IMR-90 (cell line): ENCODE measurements around the gene UBL3. TPM values are rescaled to one million over a fixed set of nuclear protein-coding genes. Genes with fewer than 3 reads are reported as not detected.

Source experiments
- ATAC-seq: fragments of 200-7000 bp; cut with Tn5 transposase; 2 replicates; pipeline ENCODE4 v1.9.1; 2020; ENCODE audit warnings: low read depth, mild to moderate bottlenecking, moderate library complexity
- BruUV-seq: library from RNA; stranded (reverse); fragments of 400-500 nt; replicated peaks from 2 replicates; lab custom pipeline; 2021; lab: Mats Ljungman, UMichigan
- CTCF ChIA-PET: fragments of 300-600 bp; formaldehyde crosslinking; extraction: SDS; loops from one replicate; lab custom pipeline; 2021; ENCODE audit warnings: antibody characterized with exemption; lab: Yijun Ruan, JAX
- POLR2A ChIA-PET: fragments of 300-600 bp; sonication (Branson Sonifier 250); formaldehyde crosslinking; loops from one replicate; lab custom pipeline; 2022; ENCODE audit warnings: antibody characterized with exemption; ENCODE audit not compliant: unreplicated experiment; lab: Charles Lee
- DNase-seq: peaks from one replicate; pipeline ENCODE4 v3.0.0; 2013
- H2AFZ ChIP-seq: replicated peaks from 2 replicates; pipeline ENCODE3; 2013; ENCODE audit warnings: low read length, mild to moderate bottlenecking; ENCODE audit not compliant: poor library complexity
- H2AK5ac ChIP-seq: 2 replicates; pipeline ENCODE4 v1.6.1; 2013; ENCODE audit warnings: low read depth, low read length, inconsistent platforms
- H2AK9ac ChIP-seq: replicated peaks from 2 replicates; pipeline ENCODE3; 2013; ENCODE audit warnings: mild to moderate bottlenecking, low read depth, low read length, moderate library complexity; ENCODE audit not compliant: poor library complexity
- H2BK120ac ChIP-seq: 2 replicates; pipeline ENCODE4 v1.6.1; 2013; ENCODE audit warnings: low read depth, low read length, inconsistent platforms
- H2BK15ac ChIP-seq: 3 replicates; pipeline ENCODE4 v1.6.1; 2013; ENCODE audit warnings: low read depth, low read length, inconsistent platforms
- H2BK20ac ChIP-seq: 2 replicates; pipeline ENCODE4 v1.6.1; 2013; ENCODE audit warnings: low read depth, mild to moderate bottlenecking, inconsistent platforms, low read length, moderate library complexity
- H2BK5ac ChIP-seq: 2 replicates; pipeline ENCODE4 v1.6.1; 2013; ENCODE audit warnings: mild to moderate bottlenecking, low read depth, low read length, inconsistent platforms; ENCODE audit not compliant: poor library complexity, severe bottlenecking
- H3K14ac ChIP-seq: replicated peaks from 2 replicates; pipeline ENCODE4 v1.6.1; 2013; ENCODE audit warnings: low read depth, low read length, inconsistent platforms
- H3K18ac ChIP-seq: 2 replicates; pipeline ENCODE4 v1.6.1; 2013; ENCODE audit warnings: low read depth, low read length, control low read depth
- H3K23ac ChIP-seq: 2 replicates; pipeline ENCODE4 v1.6.1; 2013; ENCODE audit warnings: low read depth, low read length, inconsistent platforms
- H3K27ac ChIP-seq: 2 replicates; pipeline ENCODE4 v1.5.1; 2013; ENCODE audit warnings: mild to moderate bottlenecking, control low read depth, low read length; ENCODE audit not compliant: insufficient read depth
- H3K27me3 ChIP-seq: 2 replicates; pipeline ENCODE4 v1.6.1; 2013; ENCODE audit warnings: low read length; ENCODE audit not compliant: control insufficient read depth, insufficient read depth
- H3K36me3 ChIP-seq: 2 replicates; pipeline ENCODE4 v1.6.1; 2013; ENCODE audit warnings: low read length, mixed read lengths; ENCODE audit not compliant: control insufficient read depth, insufficient read depth
- H3K4ac ChIP-seq: 2 replicates; pipeline ENCODE4 v1.6.1; 2013; ENCODE audit warnings: low read depth, low read length, inconsistent platforms
- H3K4me1 ChIP-seq: 2 replicates; pipeline ENCODE4 v1.6.1; 2013; ENCODE audit warnings: low read length, mixed read lengths; ENCODE audit not compliant: control insufficient read depth, insufficient read depth
- H3K4me2 ChIP-seq: 2 replicates; pipeline ENCODE4 v1.6.1; 2013; ENCODE audit warnings: low read depth, mild to moderate bottlenecking, control low read depth, low read length, moderate library complexity
- H3K4me3 ChIP-seq: 2 replicates; pipeline ENCODE4 v1.5.1; 2013; ENCODE audit warnings: low read depth, mild to moderate bottlenecking, control low read depth, low read length, moderate library complexity; ENCODE audit not compliant: insufficient read depth
- H3K56ac ChIP-seq: 2 replicates; pipeline ENCODE4 v1.6.1; 2013; ENCODE audit warnings: low read length, inconsistent platforms; ENCODE audit not compliant: insufficient read depth; ENCODE audit errors: extremely low read depth
- H3K79me1 ChIP-seq, 2 experiments: 2 replicates each; pipeline ENCODE4 v1.6.1; 2013; ENCODE audit warnings: low read length in 2 of 2, inconsistent platforms in 1 of 2, low read depth in 1 of 2
- H3K9ac ChIP-seq: 2 replicates; pipeline ENCODE4 v1.6.1; 2013; ENCODE audit warnings: low read depth, low read length, control low read depth
- H3K9me1 ChIP-seq: 2 replicates; pipeline ENCODE4 v1.6.1; 2013; ENCODE audit warnings: low read length, inconsistent platforms; ENCODE audit not compliant: insufficient read depth
- H3K9me3 ChIP-seq: 2 replicates; pipeline ENCODE4 v1.6.1; 2013; ENCODE audit warnings: low read length; ENCODE audit not compliant: control insufficient read depth, insufficient read depth
- H4K20me1 ChIP-seq: 2 replicates; pipeline ENCODE4 v1.6.1; 2013; ENCODE audit warnings: low read length, inconsistent platforms; ENCODE audit not compliant: insufficient read depth
- H4K5ac ChIP-seq: 2 replicates; pipeline ENCODE4 v1.6.1; 2013; ENCODE audit warnings: mild to moderate bottlenecking, low read depth, low read length, control low read depth
- H4K8ac ChIP-seq, 2 experiments: 2 replicates each; pipeline ENCODE4 v1.6.1; 2013; ENCODE audit warnings: low read depth in 2 of 2, low read length in 2 of 2, control low read depth in 1 of 2, inconsistent platforms in 1 of 2
- H4K91ac ChIP-seq: 2 replicates; pipeline ENCODE4 v1.6.1; 2013; ENCODE audit warnings: low read depth, low read length, inconsistent platforms; ENCODE audit not compliant: insufficient read depth
- BHLHE40 ChIP-seq: fragments of 150-350 bp; IDR thresholded peaks from 2 replicates; pipeline ENCODE4 v1.6.1; 2016; ENCODE audit warnings: mild to moderate bottlenecking, low read depth, low read length
- CHD1 ChIP-seq: IDR thresholded peaks from 2 replicates; pipeline ENCODE4 v1.6.1; 2012; ENCODE audit warnings: low read depth, low read length, improper control_type of control experiment
- FOS ChIP-seq: fragments of 150-350 bp; IDR thresholded peaks from 2 replicates; pipeline ENCODE4 v1.6.1; 2016; ENCODE audit warnings: low read depth, low read length
- MAFK ChIP-seq: IDR thresholded peaks from 2 replicates; pipeline ENCODE4 v1.6.1; 2012; ENCODE audit warnings: low read depth, low read length, improper control_type of control experiment
- MXI1 ChIP-seq: IDR thresholded peaks from 2 replicates; pipeline ENCODE4 v1.6.1; 2012; ENCODE audit warnings: low read depth, mild to moderate bottlenecking, low read length, moderate library complexity, borderline replicate concordance
- RAD21 ChIP-seq: IDR thresholded peaks from 2 replicates; pipeline ENCODE4 v1.6.1; 2012; ENCODE audit warnings: low read length, improper control_type of control experiment
- RFX5 ChIP-seq: IDR thresholded peaks from 2 replicates; pipeline ENCODE4 v1.8.0; 2012; ENCODE audit warnings: low read depth, mild to moderate bottlenecking, low read length, moderate library complexity
- WGBS, 2 experiments: methylation state at CpG; one replicate each; pipeline versions ENCODE4 v1.1.5 to v1.1.7; 2013; ENCODE audit warnings: missing lambda C conversion rate in 2 of 2; ENCODE audit not compliant: insufficient read length in 1 of 2; ENCODE audit errors: extremely low coverage in 2 of 2; 5-methylcytosine and 5-hydroxymethylcytosine counted together
- dilution Hi-C: fragments of 300-500 bp; cut with HindIII; formaldehyde crosslinking; loops from one replicate; pipeline ENCODE4 v1.14.3; 2018; ENCODE audit warnings: low sequenced_read_pairs; ENCODE audit not compliant: unreplicated experiment
- in situ Hi-C: fragments of 300-500 bp; cut with MboI; formaldehyde crosslinking; loops from 3 replicates; pipeline ENCODE4 v1.14.3; 2019; ENCODE audit warnings: low sequenced_read_pairs, inconsistent platforms, mixed read lengths
- intact Hi-C: fragments of 100-400 bp; cut with micrococcal nuclease; formaldehyde crosslinking; loops from 2 replicates; pipeline ENCODE4 v1.10.0; 2022
- polyA plus RNA-seq, 3 experiments: library from polyadenylated mRNA; depleted of rRNA; stranded (reverse); fragments of >200 nt; gene quantifications; 2 replicates each; pipeline ENCODE4 v1.2.3, GENCODE V29; 2012; ENCODE audit warnings: low replicate concordance in 1 of 3
- total RNA-seq: library from RNA; depleted of rRNA; stranded (reverse); fragments of >200 nt; gene quantifications from 2 replicates; pipeline ENCODE4 v1.2.3, GENCODE V29; 2012
- TF ChIP-seq, protein P1 (sequence below): fragments of 150-350 bp; IDR thresholded peaks from 2 replicates; pipeline ENCODE4 v1.6.1; 2017; ENCODE audit warnings: mild to moderate bottlenecking, antibody characterized with exemption, low read length, low read depth

The UBL3 gene
- total and polyA plus RNA-seq, 2 of the 4 experiments (the other 2 are of a cell fraction), result 16.0 to 19.9 TPM

DNA sequence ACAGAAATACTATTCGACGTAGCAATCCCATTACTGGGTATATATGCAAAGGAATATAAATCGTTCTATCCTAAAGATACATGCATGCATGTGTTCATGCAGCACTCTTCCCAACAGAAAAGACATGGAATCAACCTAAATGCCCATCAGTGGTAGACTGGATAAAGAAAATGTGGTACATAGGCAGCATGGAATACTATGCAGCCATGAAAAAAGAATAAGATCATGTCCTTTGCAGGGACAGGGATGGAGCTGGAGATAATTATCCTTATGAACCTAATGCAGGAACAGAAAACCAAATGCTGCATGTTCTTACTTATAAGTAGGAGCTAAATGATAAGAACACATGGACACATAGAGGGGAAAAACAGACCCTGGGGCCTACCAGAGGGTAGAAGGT is 89.3 kb downstream of the UBL3 start:
- BruUV-seq, result no TSS peak
- TF ChIP-seq BHLHE40 (no peak), MAFK (no peak), CHD1 (no peak), RFX5 (no peak), RAD21 (no peak), MXI1 (no peak), FOS (no peak)
- TF ChIP-seq, protein P1, sequence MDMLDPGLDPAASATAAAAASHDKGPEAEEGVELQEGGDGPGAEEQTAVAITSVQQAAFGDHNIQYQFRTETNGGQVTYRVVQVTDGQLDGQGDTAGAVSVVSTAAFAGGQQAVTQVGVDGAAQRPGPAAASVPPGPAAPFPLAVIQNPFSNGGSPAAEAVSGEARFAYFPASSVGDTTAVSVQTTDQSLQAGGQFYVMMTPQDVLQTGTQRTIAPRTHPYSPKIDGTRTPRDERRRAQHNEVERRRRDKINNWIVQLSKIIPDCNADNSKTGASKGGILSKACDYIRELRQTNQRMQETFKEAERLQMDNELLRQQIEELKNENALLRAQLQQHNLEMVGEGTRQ, result no peak
- Histone ChIP-seq H3K4ac (no peak overlapping the region), H2AK5ac (no peak overlapping the region), H2BK5ac (no peak overlapping the region), H3K4me2 (no peak overlapping the region), H4K20me1 (no peaks in the 10 kb centered on the region), H3K27me3 (no peaks in the 10 kb centered on the region), H3K4me1 (no peaks in the 10 kb centered on the region), H2AFZ (no peak overlapping the region), H2BK15ac (no peak overlapping the region), H3K14ac (no peak overlapping the region), H4K91ac (no peak overlapping the region), H4K5ac (no peak overlapping the region), H3K4me3 (no peak overlapping the region), H2AK9ac (no peak overlapping the region), H3K56ac (no peak overlapping the region), H3K27ac (no peak overlapping the region), H3K9ac (no peak overlapping the region), H3K9me1 (0 out of 2 replicates have a peak, but pooled peaks cover 3% of the 10 kb centered on the region), H2BK120ac (no peak overlapping the region), H4K8ac (no peak overlapping the region), H3K79me1 (no peaks in the 10 kb centered on the region; a peak in 1 of 4 replicates), H3K36me3 (no peaks in the 10 kb centered on the region), H2BK20ac (no peak overlapping the region), H3K18ac (no peak overlapping the region), H3K9me3 (no peaks in the 10 kb centered on the region), H3K23ac (no peak overlapping the region)
- intact Hi-C loops, result no loop called here
- dilution Hi-C loops, result no loop called here
- DNase-seq (no peak), ATAC-seq (no peak)
- POLR2A ChIA-PET, result no interaction called here
- in situ Hi-C loops, result no loop called here
- CTCF ChIA-PET, result no interaction called here
- no CpG with 5 or more reads among the region's 3 CpGs for WGBS, 2 experiments
